K562 (cell line): ENCODE results near the gene DCUN1D3. TPM values are rescaled to one million over a fixed set of nuclear protein-coding genes. Genes with fewer than 3 reads are reported as not detected.

Source experiments
- MTA2 ChIP-seq: fragments of 450-650 bp; IDR thresholded peaks from 2 replicates; pipeline ENCODE4 v1.6.1; 2016; ENCODE audit warnings: low read depth
- PHB ChIP-seq: fragments of 250-450 bp; sonication (Bioruptor Pico); IDR thresholded peaks from 2 replicates; pipeline ENCODE4 v1.5.0; 2021
- PHF8 ChIP-seq: fragments of 200-600 bp; sonication (generic); IDR thresholded peaks from 2 replicates; pipeline ENCODE4 v1.6.1; 2012; ENCODE audit warnings: mixed run types, mild to moderate bottlenecking, inconsistent platforms, low read length, moderate library complexity, borderline replicate concordance
- SMAD4 ChIP-seq: fragments of 250-450 bp; sonication (Bioruptor Pico); conservative IDR thresholded peaks from 2 replicates; pipeline ENCODE4 v1.8.0; 2021; ENCODE audit warnings: inconsistent platforms, mild to moderate bottlenecking, moderate library complexity
- SMARCA5 ChIP-seq: fragments of 450-650 bp; IDR thresholded peaks from 2 replicates; pipeline ENCODE4 v1.6.1; 2016
- SPI1 ChIP-seq: IDR thresholded peaks from 2 replicates; pipeline ENCODE4 v1.6.1; 2011; ENCODE audit warnings: low read depth, low read length, control low read depth, borderline replicate concordance
- TCF7L2 ChIP-seq: fragments of 150-350 bp; IDR thresholded peaks from 2 replicates; pipeline ENCODE4 v1.6.1; 2016; ENCODE audit warnings: low read depth, mild to moderate bottlenecking, low read length, moderate library complexity
- polyA plus RNA-seq, 8 experiments: library from polyadenylated mRNA; depleted of rRNA in 4 of 8; stranded (reverse) in 5 of 8; unstranded in 3 of 8; fragments of >200 nt; fragmentation: Nextera tagmentation in 2 of 8; fragmentation: Illumina TruSeq in 1 of 8; extraction: Ambion mirVana in 2 of 8; extraction: Trizol in 1 of 8; gene quantifications; 2 replicates each; pipeline versions ENCODE4 v1.2.1 to v1.2.3, GENCODE V29; 2011 to 2014; ENCODE audit warnings: inconsistent platforms in 1 of 8, missing spikeins in 1 of 8
- total RNA-seq, 7 experiments: library from RNA; depleted of rRNA in 6 of 7; stranded (reverse); fragments of >200 nt in 6 of 7; fragmentation: Illumina TruSeq in 2 of 7; extraction: Trizol in 2 of 7; gene quantifications; 2 replicates each; pipeline versions ENCODE4 v1.2.1 to v1.2.3, GENCODE V29; 2011 to 2021; ENCODE audit warnings: low replicate concordance in 1 of 7
- TF ChIP-seq, protein P1 (sequence below): fragments of 250-450 bp; sonication (Bioruptor Pico); IDR thresholded peaks from 2 replicates; pipeline ENCODE4 v1.5.0; 2020; ENCODE audit warnings: mild to moderate bottlenecking, borderline replicate concordance
- TF ChIP-seq, protein P2 (sequence below): fragments of 200-800 bp; sonication (Bioruptor generic); IDR thresholded peaks from 2 replicates; pipeline ENCODE4 v1.6.1; 2016; ENCODE audit warnings: missing genetic modification characterization, missing compliant biosample characterization
- TF ChIP-seq, protein P3 (sequence below): fragments of 450-650 bp; IDR thresholded peaks from 2 replicates; pipeline ENCODE4 v1.6.1; 2017; ENCODE audit warnings: antibody characterized with exemption, mild to moderate bottlenecking
- TF ChIP-seq, protein P4 (sequence below), 2 experiments: IDR thresholded peaks; 2 replicates each; pipeline ENCODE4 v1.6.1; 2012; ENCODE audit warnings: improper control_type of control experiment in 2 of 2, low read depth in 2 of 2, low read length in 2 of 2, borderline replicate concordance in 1 of 2

DCUN1D3 gene
- total and polyA plus RNA-seq, 9 of the 15 experiments (the other 6 are each of a cell fraction or from before 2014, with no cell fraction given): 1.0 to 4.7 (median 2.2) TPM

DNA sequence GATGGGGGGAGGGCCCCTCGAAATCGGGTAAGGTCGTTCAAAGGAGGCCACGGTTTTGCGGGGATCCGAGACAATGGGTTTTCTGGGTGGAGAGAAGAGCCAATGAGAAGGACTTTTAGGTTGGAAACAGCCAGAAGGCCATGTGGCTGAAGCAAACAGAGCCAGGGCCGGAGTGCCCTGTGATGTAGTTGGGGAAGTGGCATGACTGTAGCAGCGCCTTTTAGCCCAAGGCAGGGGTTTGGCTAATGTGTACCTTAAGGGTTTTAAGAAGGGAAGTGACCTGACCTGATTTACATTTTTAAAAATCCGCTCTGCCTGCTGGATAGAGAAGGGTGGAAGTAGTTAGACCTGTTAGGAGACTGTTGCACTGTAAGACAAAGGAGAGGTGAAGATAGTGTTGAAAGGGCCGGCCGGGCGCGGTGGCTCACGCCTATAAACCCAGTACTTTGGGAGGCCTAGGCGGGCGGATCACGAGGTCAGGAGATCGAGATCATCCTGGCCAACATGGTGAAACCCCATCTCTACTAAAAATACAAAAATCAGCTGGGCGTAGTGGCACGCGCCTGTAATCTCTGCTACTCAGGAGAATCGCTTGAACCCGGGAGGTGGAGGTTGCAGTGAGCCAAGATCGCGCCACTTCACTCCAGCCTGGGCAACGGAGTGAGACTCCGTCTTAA, 1.4 kb upstream of the DCUN1D3 start (continued):
- TF ChIP-seq, protein P1, sequence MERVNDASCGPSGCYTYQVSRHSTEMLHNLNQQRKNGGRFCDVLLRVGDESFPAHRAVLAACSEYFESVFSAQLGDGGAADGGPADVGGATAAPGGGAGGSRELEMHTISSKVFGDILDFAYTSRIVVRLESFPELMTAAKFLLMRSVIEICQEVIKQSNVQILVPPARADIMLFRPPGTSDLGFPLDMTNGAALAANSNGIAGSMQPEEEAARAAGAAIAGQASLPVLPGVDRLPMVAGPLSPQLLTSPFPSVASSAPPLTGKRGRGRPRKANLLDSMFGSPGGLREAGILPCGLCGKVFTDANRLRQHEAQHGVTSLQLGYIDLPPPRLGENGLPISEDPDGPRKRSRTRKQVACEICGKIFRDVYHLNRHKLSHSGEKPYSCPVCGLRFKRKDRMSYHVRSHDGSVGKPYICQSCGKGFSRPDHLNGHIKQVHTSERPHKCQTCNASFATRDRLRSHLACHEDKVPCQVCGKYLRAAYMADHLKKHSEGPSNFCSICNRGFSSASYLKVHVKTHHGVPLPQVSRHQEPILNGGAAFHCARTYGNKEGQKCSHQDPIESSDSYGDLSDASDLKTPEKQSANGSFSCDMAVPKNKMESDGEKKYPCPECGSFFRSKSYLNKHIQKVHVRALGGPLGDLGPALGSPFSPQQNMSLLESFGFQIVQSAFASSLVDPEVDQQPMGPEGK (CRISPR knock-in tag): no peak
- TF ChIP-seq MTA2: no peak
- TF ChIP-seq, protein P2, sequence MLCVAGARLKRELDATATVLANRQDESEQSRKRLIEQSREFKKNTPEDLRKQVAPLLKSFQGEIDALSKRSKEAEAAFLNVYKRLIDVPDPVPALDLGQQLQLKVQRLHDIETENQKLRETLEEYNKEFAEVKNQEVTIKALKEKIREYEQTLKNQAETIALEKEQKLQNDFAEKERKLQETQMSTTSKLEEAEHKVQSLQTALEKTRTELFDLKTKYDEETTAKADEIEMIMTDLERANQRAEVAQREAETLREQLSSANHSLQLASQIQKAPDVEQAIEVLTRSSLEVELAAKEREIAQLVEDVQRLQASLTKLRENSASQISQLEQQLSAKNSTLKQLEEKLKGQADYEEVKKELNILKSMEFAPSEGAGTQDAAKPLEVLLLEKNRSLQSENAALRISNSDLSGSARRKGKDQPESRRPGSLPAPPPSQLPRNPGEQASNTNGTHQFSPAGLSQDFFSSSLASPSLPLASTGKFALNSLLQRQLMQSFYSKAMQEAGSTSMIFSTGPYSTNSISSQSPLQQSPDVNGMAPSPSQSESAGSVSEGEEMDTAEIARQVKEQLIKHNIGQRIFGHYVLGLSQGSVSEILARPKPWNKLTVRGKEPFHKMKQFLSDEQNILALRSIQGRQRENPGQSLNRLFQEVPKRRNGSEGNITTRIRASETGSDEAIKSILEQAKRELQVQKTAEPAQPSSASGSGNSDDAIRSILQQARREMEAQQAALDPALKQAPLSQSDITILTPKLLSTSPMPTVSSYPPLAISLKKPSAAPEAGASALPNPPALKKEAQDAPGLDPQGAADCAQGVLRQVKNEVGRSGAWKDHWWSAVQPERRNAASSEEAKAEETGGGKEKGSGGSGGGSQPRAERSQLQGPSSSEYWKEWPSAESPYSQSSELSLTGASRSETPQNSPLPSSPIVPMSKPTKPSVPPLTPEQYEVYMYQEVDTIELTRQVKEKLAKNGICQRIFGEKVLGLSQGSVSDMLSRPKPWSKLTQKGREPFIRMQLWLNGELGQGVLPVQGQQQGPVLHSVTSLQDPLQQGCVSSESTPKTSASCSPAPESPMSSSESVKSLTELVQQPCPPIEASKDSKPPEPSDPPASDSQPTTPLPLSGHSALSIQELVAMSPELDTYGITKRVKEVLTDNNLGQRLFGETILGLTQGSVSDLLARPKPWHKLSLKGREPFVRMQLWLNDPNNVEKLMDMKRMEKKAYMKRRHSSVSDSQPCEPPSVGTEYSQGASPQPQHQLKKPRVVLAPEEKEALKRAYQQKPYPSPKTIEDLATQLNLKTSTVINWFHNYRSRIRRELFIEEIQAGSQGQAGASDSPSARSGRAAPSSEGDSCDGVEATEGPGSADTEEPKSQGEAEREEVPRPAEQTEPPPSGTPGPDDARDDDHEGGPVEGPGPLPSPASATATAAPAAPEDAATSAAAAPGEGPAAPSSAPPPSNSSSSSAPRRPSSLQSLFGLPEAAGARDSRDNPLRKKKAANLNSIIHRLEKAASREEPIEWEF: no peak
- TF ChIP-seq, protein P3, sequence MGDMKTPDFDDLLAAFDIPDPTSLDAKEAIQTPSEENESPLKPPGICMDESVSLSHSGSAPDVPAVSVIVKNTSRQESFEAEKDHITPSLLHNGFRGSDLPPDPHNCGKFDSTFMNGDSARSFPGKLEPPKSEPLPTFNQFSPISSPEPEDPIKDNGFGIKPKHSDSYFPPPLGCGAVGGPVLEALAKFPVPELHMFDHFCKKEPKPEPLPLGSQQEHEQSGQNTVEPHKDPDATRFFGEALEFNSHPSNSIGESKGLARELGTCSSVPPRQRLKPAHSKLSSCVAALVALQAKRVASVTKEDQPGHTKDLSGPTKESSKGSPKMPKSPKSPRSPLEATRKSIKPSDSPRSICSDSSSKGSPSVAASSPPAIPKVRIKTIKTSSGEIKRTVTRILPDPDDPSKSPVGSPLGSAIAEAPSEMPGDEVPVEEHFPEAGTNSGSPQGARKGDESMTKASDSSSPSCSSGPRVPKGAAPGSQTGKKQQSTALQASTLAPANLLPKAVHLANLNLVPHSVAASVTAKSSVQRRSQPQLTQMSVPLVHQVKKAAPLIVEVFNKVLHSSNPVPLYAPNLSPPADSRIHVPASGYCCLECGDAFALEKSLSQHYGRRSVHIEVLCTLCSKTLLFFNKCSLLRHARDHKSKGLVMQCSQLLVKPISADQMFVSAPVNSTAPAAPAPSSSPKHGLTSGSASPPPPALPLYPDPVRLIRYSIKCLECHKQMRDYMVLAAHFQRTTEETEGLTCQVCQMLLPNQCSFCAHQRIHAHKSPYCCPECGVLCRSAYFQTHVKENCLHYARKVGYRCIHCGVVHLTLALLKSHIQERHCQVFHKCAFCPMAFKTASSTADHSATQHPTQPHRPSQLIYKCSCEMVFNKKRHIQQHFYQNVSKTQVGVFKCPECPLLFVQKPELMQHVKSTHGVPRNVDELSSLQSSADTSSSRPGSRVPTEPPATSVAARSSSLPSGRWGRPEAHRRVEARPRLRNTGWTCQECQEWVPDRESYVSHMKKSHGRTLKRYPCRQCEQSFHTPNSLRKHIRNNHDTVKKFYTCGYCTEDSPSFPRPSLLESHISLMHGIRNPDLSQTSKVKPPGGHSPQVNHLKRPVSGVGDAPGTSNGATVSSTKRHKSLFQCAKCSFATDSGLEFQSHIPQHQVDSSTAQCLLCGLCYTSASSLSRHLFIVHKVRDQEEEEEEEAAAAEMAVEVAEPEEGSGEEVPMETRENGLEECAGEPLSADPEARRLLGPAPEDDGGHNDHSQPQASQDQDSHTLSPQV: 0 out of 2 replicates have a peak, but pooled peaks have one; percentile 46
- TF ChIP-seq PHF8: no peak
- TF ChIP-seq, protein P4, sequence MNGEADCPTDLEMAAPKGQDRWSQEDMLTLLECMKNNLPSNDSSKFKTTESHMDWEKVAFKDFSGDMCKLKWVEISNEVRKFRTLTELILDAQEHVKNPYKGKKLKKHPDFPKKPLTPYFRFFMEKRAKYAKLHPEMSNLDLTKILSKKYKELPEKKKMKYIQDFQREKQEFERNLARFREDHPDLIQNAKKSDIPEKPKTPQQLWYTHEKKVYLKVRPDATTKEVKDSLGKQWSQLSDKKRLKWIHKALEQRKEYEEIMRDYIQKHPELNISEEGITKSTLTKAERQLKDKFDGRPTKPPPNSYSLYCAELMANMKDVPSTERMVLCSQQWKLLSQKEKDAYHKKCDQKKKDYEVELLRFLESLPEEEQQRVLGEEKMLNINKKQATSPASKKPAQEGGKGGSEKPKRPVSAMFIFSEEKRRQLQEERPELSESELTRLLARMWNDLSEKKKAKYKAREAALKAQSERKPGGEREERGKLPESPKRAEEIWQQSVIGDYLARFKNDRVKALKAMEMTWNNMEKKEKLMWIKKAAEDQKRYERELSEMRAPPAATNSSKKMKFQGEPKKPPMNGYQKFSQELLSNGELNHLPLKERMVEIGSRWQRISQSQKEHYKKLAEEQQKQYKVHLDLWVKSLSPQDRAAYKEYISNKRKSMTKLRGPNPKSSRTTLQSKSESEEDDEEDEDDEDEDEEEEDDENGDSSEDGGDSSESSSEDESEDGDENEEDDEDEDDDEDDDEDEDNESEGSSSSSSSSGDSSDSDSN (IDR thresholded peaks at IDR 0.05; ENCODE audit: borderline replicate concordance in 1 of 2, low read depth in 2 of 2, low read length in 2 of 2): 0 out of 4 replicates have a peak, but pooled peaks have one; percentile 23 to 30
- no peak for TF ChIP-seq PHB (CRISPR knock-in tag)
- TF ChIP-seq SMARCA5: 0 out of 2 replicates have a peak, but pooled peaks have one; percentile 20
- TF ChIP-seq TCF7L2: no peak
- no peak; the same call in 1 of the 2 replicates for TF ChIP-seq SMAD4 (CRISPR knock-in tag)
- peak; percentile 15; the same call in 1 of the 2 replicates for TF ChIP-seq SPI1
